Neural progenitor cell (in vitro differentiated cells): Measurements from ENCODE around the gene HMGXB4.

Experiments
- CTCF ChIP-seq: fragments of 200-600 bp; sonication (generic); IDR thresholded peaks from 2 replicates; pipeline ENCODE4 v1.5.1; 2017; ENCODE audit warnings: antibody characterized with exemption, mild to moderate bottlenecking
- EZH2 ChIP-seq: fragments of 200-600 bp; sonication (generic); IDR thresholded peaks from 2 replicates; pipeline ENCODE4 v1.6.1; 2017; ENCODE audit warnings: antibody characterized with exemption, mild to moderate bottlenecking, moderate library complexity
- EZH2phosphoT487 ChIP-seq: fragments of 200-600 bp; sonication (generic); IDR thresholded peaks from 2 replicates; pipeline ENCODE4 v1.6.1; 2017; ENCODE audit warnings: antibody characterized with exemption

GRCh38 chr22:35307892-35308291, 50.6 kb downstream of the HMGXB4 start:
- TF ChIP-seq CTCF (no peak), EZH2 (no peak), EZH2phosphoT487 (no peak)
